HepG2 (cell line): ENCODE data around the gene TCAP. TPM values are rescaled to one million over a fixed set of nuclear protein-coding genes. Genes with fewer than 3 reads are reported as not detected.

Experiments used
- ARID3A ChIP-seq: IDR thresholded peaks from 2 replicates; pipeline ENCODE4 v1.6.1; 2012; ENCODE audit warnings: low read depth, low read length, improper control_type of control experiment
- ARID4A ChIP-seq: sonication (generic); formaldehyde crosslinking; IDR thresholded peaks from 2 replicates; pipeline ENCODE4 v1.5.0; 2020; ENCODE audit warnings: mild to moderate bottlenecking, missing genetic modification reagents, borderline replicate concordance
- DNMT1 ChIP-seq: sonication (generic); formaldehyde crosslinking; IDR thresholded peaks from 2 replicates; pipeline ENCODE4 v1.5.1; 2020; ENCODE audit warnings: mild to moderate bottlenecking, missing genetic modification reagents
- DPF2 ChIP-seq: sonication (generic); formaldehyde crosslinking; IDR thresholded peaks from 2 replicates; pipeline ENCODE4 v1.4.0; 2020; ENCODE audit warnings: mild to moderate bottlenecking, low read depth, missing genetic modification reagents, borderline replicate concordance
- KMT2B ChIP-seq: IDR thresholded peaks from 2 replicates; pipeline ENCODE4 v1.6.1; 2016; ENCODE audit warnings: missing genetic modification reagents, missing compliant biosample characterization
- LCORL ChIP-seq, 2 experiments: fragments of 450-650 bp in 1 of 2; sonication (generic) in 1 of 2; formaldehyde crosslinking in 1 of 2; IDR thresholded peaks; 2 replicates each; pipeline versions ENCODE4 v1.5.0 to v1.6.1; 2017 to 2020; ENCODE audit warnings: antibody characterized with exemption in 1 of 2, missing genetic modification reagents in 1 of 2
- NFE2L1 ChIP-seq: sonication (generic); formaldehyde crosslinking; IDR thresholded peaks from 2 replicates; pipeline ENCODE4 v1.4.0; 2020; ENCODE audit warnings: missing genetic modification reagents, mild to moderate bottlenecking, borderline replicate concordance
- NPAS2 ChIP-seq: sonication (generic); formaldehyde crosslinking; IDR thresholded peaks from 2 replicates; pipeline ENCODE4 v1.8.0; 2022; ENCODE audit warnings: mild to moderate bottlenecking, missing genetic modification reagents, borderline replicate concordance
- PRMT3 ChIP-seq: sonication (generic); formaldehyde crosslinking; IDR thresholded peaks from 2 replicates; pipeline ENCODE4 v1.8.1; 2022; ENCODE audit warnings: low read depth, mild to moderate bottlenecking, moderate library complexity, missing genetic modification reagents, borderline replicate concordance
- SP140L ChIP-seq: sonication (generic); formaldehyde crosslinking; IDR thresholded peaks from 2 replicates; pipeline ENCODE4 v1.4.0; 2020; ENCODE audit warnings: missing genetic modification reagents, borderline replicate concordance
- YEATS2 ChIP-seq: sonication (generic); formaldehyde crosslinking; IDR thresholded peaks from 2 replicates; pipeline ENCODE4 v1.4.0; 2020; ENCODE audit warnings: missing genetic modification reagents, borderline replicate concordance
- ZBTB7A ChIP-seq: sonication (generic); formaldehyde crosslinking; IDR thresholded peaks from 2 replicates; pipeline ENCODE4 v1.8.0; 2022; ENCODE audit warnings: mild to moderate bottlenecking, missing genetic modification reagents
- ZGPAT ChIP-seq: IDR thresholded peaks from 2 replicates; pipeline ENCODE4 v1.6.1; 2016; ENCODE audit warnings: mild to moderate bottlenecking
- ZNF317 ChIP-seq: sonication (generic); formaldehyde crosslinking; IDR thresholded peaks from 2 replicates; pipeline ENCODE4 v1.5.0; 2020; ENCODE audit warnings: mild to moderate bottlenecking, missing genetic modification reagents
- ZNF331 ChIP-seq: sonication (generic); formaldehyde crosslinking; IDR thresholded peaks from 2 replicates; pipeline ENCODE4 v1.4.0; 2020; ENCODE audit warnings: missing genetic modification reagents
- ZNF343 ChIP-seq: sonication (generic); formaldehyde crosslinking; IDR thresholded peaks from 2 replicates; pipeline ENCODE4 v1.4.0; 2020; ENCODE audit warnings: mild to moderate bottlenecking, missing genetic modification reagents
- ZNF354B ChIP-seq: sonication (generic); formaldehyde crosslinking; IDR thresholded peaks from 2 replicates; pipeline ENCODE4 v1.8.0; 2022; ENCODE audit warnings: mild to moderate bottlenecking, missing genetic modification reagents
- ZNF367 ChIP-seq: sonication (generic); formaldehyde crosslinking; IDR thresholded peaks from 2 replicates; pipeline ENCODE4 v1.4.0; 2020; ENCODE audit warnings: missing genetic modification reagents, borderline replicate concordance
- polyA plus RNA-seq, 8 experiments: library from polyadenylated mRNA; depleted of rRNA in 3 of 8; stranded (reverse) in 7 of 8; unstranded in 1 of 8; fragments of >200 nt; fragmentation: Illumina TruSeq in 4 of 8; extraction: Trizol in 4 of 8; gene quantifications; 2 replicates each; pipeline versions ENCODE4 v1.2.1 to v1.2.3, GENCODE V29; 2011 to 2016; ENCODE audit warnings: low read depth in 4 of 8, missing spikeins in 1 of 8, mixed read lengths in 1 of 8; ENCODE audit not compliant: insufficient read depth in 1 of 8
- total RNA-seq, 5 experiments: library from RNA; depleted of rRNA; stranded (reverse); fragments of >200 nt; fragmentation: Illumina TruSeq; extraction: Trizol; gene quantifications; 2 replicates each; pipeline ENCODE4 v1.2.3, GENCODE V29; 2016; ENCODE audit warnings: low read depth in 1 of 5
- TF ChIP-seq, protein P1 (sequence below): sonication (generic); formaldehyde crosslinking; conservative IDR thresholded peaks from 2 replicates; pipeline ENCODE4 v1.8.0; 2022; ENCODE audit warnings: low read depth, missing genetic modification reagents

Gene TCAP
- total and polyA plus RNA-seq, 2 of the 13 experiments (the other 11 are each of a cell fraction or from before 2014, with no cell fraction given) = 0.24 to 0.65 TPM

DNA sequence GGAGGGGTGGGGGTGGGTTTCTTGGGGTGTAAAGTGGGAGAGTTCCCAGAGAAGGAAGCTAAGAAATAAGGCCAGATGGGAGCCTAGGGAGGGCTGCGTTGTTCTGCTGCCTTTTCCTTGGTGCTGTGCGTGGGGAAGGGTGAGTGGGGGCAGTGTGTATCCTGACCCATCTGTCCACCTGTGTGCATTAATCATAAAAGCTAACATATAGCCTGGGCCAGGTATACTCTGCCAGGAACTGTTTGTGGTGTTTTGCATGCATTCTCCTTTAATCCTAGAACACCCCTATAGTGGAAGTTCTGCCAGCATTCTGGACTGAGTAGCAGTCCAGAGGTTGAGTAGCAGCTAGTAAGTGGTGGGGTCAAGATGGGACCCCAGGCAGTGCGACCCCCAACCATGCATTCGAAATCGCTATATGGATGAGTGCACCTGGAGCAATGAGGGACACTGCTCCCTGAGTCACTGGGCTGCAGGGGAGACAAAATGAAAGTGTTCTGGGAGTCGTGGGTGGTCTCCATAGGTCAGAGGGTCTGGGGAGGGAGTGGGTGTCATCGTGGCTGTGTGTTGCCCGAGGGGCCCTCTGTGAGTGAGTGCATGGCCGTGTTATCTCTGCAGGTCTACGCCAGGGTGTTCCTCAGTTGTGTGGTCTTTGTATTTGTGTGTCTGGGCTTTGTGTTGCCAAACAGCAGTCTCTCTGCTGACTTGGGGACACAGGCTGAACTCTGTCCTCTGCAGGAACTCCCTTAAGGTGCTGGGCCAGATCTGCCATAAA is 36.0 kb downstream of the TCAP start (continued):
- TF ChIP-seq ARID3A = no peak
- no peak for TF ChIP-seq NPAS2 (CRISPR knock-in tag)
- TF ChIP-seq, protein P1, sequence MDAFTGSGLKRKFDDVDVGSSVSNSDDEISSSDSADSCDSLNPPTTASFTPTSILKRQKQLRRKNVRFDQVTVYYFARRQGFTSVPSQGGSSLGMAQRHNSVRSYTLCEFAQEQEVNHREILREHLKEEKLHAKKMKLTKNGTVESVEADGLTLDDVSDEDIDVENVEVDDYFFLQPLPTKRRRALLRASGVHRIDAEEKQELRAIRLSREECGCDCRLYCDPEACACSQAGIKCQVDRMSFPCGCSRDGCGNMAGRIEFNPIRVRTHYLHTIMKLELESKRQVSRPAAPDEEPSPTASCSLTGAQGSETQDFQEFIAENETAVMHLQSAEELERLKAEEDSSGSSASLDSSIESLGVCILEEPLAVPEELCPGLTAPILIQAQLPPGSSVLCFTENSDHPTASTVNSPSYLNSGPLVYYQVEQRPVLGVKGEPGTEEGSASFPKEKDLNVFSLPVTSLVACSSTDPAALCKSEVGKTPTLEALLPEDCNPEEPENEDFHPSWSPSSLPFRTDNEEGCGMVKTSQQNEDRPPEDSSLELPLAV (CRISPR knock-in tag) = no peak
- peak; percentile 50; the same call in 1 of the 2 replicates for TF ChIP-seq ZBTB7A
- no peak for TF ChIP-seq SP140L (CRISPR knock-in tag)
- TF ChIP-seq ZNF343 (CRISPR knock-in tag) = no peak
- no peak for TF ChIP-seq ZGPAT (CRISPR knock-in tag)
- no peak for TF ChIP-seq YEATS2 (CRISPR knock-in tag)
- no peak for TF ChIP-seq KMT2B
- no peak for TF ChIP-seq LCORL (IDR thresholded peaks at IDR 0.05)
- no peak for TF ChIP-seq LCORL (CRISPR knock-in tag; IDR thresholded peaks at IDR 0.05)
- no peak for TF ChIP-seq ZNF354B (CRISPR knock-in tag)
- peak; percentile 35; the same call in 1 of the 2 replicates for TF ChIP-seq ZNF317 (CRISPR knock-in tag)
- no peak for TF ChIP-seq NFE2L1 (CRISPR knock-in tag)
- peak; percentile 75 for TF ChIP-seq ARID4A
- peak; percentile 48; the same call in 1 of the 2 replicates for TF ChIP-seq PRMT3 (CRISPR knock-in tag)
- TF ChIP-seq ZNF331 = no peak
- no peak for TF ChIP-seq DPF2 (CRISPR knock-in tag)
- TF ChIP-seq DNMT1 (CRISPR knock-in tag) = 0 out of 2 replicates have a peak, but pooled peaks have one; percentile 55
- no peak for TF ChIP-seq ZNF367 (CRISPR knock-in tag)
